ENCODE results near the gene CFAP46.
"Not testable (repeated sequence)": the region's sequence is repeated elsewhere in the genome, so short reads cannot be mapped to it uniquely, and the experiment has no call there.

Gene CFAP46

GRCh38 chr10:132784866-132785722, 157.3 kb downstream of the CFAP46 start:
- no peak for DNase-seq

- DNase-seq, result no peak
Observed at GRCh38 chr10:132783940-132784865, 158.2 kb downstream of the CFAP46 start.

GRCh38 chr10:132783165-132783939, 159.0 kb downstream of the CFAP46 start:
- DNase-seq, result no peak

- DNase-seq, result no peak
Observed at GRCh38 chr10:132781556-132781955, 160.8 kb downstream of the CFAP46 start.

GRCh38 chr10:132780356-132780755, 162.0 kb downstream of the CFAP46 start:
- no peak for DNase-seq

GRCh38 chr10:132779549-132780294, 162.6 kb downstream of the CFAP46 start:
- no peak for DNase-seq

- no peak for DNase-seq
Observed at GRCh38 chr10:132777441-132777840, 164.9 kb downstream of the CFAP46 start.

GRCh38 chr10:132776821-132777220, 165.5 kb downstream of the CFAP46 start:
- no peak for DNase-seq

GRCh38 chr10:132776186-132776585, 166.2 kb downstream of the CFAP46 start:
- no peak for DNase-seq

GRCh38 chr10:132774902-132775863, 167.2 kb downstream of the CFAP46 start:
- no peak for DNase-seq

GRCh38 chr10:132774181-132774901, 168.0 kb downstream of the CFAP46 start:
- DNase-seq, result no peak

GRCh38 chr10:132772816-132773215, 169.6 kb downstream of the CFAP46 start:
- not testable (repeated sequence) for DNase-seq

GRCh38 chr10:132770061-132771021, 172.0 kb downstream of the CFAP46 start:
- no peak for DNase-seq

- no peak for DNase-seq
Observed at GRCh38 chr10:132768346-132769248, 173.8 kb downstream of the CFAP46 start.

- DNase-seq, result no peak
Observed at GRCh38 chr10:132766291-132766690, 176.1 kb downstream of the CFAP46 start.

GRCh38 chr10:132765435-132765834, 176.9 kb downstream of the CFAP46 start:
- DNase-seq, result no peak

GRCh38 chr10:132764108-132764507, 178.3 kb downstream of the CFAP46 start:
- no peak for DNase-seq

GRCh38 chr10:132763545-132763944, 178.8 kb downstream of the CFAP46 start:
- no peak for DNase-seq

Data from inflammatory macrophage treated with lipopolysaccharide for 1 hour (primary cell).